HEK293 (cell line): ENCODE data around the gene MED25.
A peak's percentile ranks its signal among the peaks of the same experiment; 100 is the strongest.

ENCODE experiments used
- EGR2 ChIP-seq: fragments of 450-650 bp; formaldehyde crosslinking; IDR thresholded peaks from 2 replicates; pipeline ENCODE4 v1.5.1; 2016; ENCODE audit warnings: low read depth, missing biosample characterization, missing genetic modification characterization
- HOXA7 ChIP-seq: sonication (generic); formaldehyde crosslinking; IDR thresholded peaks from 2 replicates; pipeline ENCODE4 v1.8.1; 2022; ENCODE audit warnings: missing genetic modification reagents, borderline replicate concordance
- KLF10 ChIP-seq: fragments of 450-650 bp; IDR thresholded peaks from 2 replicates; pipeline ENCODE4 v1.5.1; 2018; ENCODE audit warnings: missing biosample characterization, mild to moderate bottlenecking, missing genetic modification characterization
- KLF8 ChIP-seq: fragments of 450-650 bp; formaldehyde crosslinking; IDR thresholded peaks from 2 replicates; pipeline ENCODE4 v1.5.1; 2016; ENCODE audit warnings: missing biosample characterization, missing genetic modification characterization
- REPIN1 ChIP-seq: fragments of 450-650 bp; formaldehyde crosslinking; IDR thresholded peaks from 2 replicates; pipeline ENCODE4 v1.5.1; 2017; ENCODE audit warnings: missing biosample characterization, missing genetic modification characterization, low read depth
- TRIM28 ChIP-seq: IDR thresholded peaks from 2 replicates; pipeline ENCODE4 v1.6.1; 2011; ENCODE audit warnings: low read length, control low read depth, borderline replicate concordance
- YY2 ChIP-seq: fragments of 450-650 bp; formaldehyde crosslinking; IDR thresholded peaks from 2 replicates; pipeline ENCODE4 v1.5.1; 2016; ENCODE audit warnings: missing biosample characterization, missing genetic modification characterization
- ZBTB10 ChIP-seq: fragments of 450-650 bp; formaldehyde crosslinking; IDR thresholded peaks from 2 replicates; pipeline ENCODE4 v1.5.1; 2016; ENCODE audit warnings: missing biosample characterization, missing genetic modification characterization
- ZBTB17 ChIP-seq: fragments of 450-650 bp; formaldehyde crosslinking; IDR thresholded peaks from 2 replicates; pipeline ENCODE4 v1.5.1; 2016; ENCODE audit warnings: missing biosample characterization, missing genetic modification characterization
- ZFP37 ChIP-seq: fragments of 450-650 bp; formaldehyde crosslinking; IDR thresholded peaks from 2 replicates; pipeline ENCODE4 v1.5.1; 2016; ENCODE audit warnings: missing biosample characterization, missing genetic modification characterization
- ZNF112 ChIP-seq: fragments of 450-650 bp; formaldehyde crosslinking; IDR thresholded peaks from 2 replicates; pipeline ENCODE4 v1.5.0; 2017; ENCODE audit warnings: missing biosample characterization, missing genetic modification characterization
- ZNF280D ChIP-seq: fragments of 450-650 bp; formaldehyde crosslinking; IDR thresholded peaks from 2 replicates; pipeline ENCODE4 v1.5.1; 2016; ENCODE audit warnings: missing biosample characterization, missing genetic modification characterization
- ZNF423 ChIP-seq: fragments of 450-650 bp; formaldehyde crosslinking; IDR thresholded peaks from 2 replicates; pipeline ENCODE4 v1.5.1; 2016; ENCODE audit warnings: missing biosample characterization, missing genetic modification characterization
- ZNF426 ChIP-seq: fragments of 450-650 bp; formaldehyde crosslinking; IDR thresholded peaks from 2 replicates; pipeline ENCODE4 v1.5.1; 2017; ENCODE audit warnings: missing biosample characterization, missing genetic modification characterization, mild to moderate bottlenecking, inconsistent platforms, moderate library complexity
- ZNF449 ChIP-seq: fragments of 450-650 bp; formaldehyde crosslinking; IDR thresholded peaks from 2 replicates; pipeline ENCODE4 v1.5.1; 2017; ENCODE audit warnings: missing biosample characterization, mild to moderate bottlenecking, missing genetic modification characterization, moderate library complexity
- ZNF473 ChIP-seq: fragments of 450-650 bp; formaldehyde crosslinking; IDR thresholded peaks from 2 replicates; pipeline ENCODE4 v1.5.1; 2017; ENCODE audit warnings: missing biosample characterization, missing genetic modification characterization
- ZNF48 ChIP-seq: fragments of 450-650 bp; formaldehyde crosslinking; IDR thresholded peaks from 2 replicates; pipeline ENCODE4 v1.5.1; 2016; ENCODE audit warnings: missing biosample characterization, missing genetic modification characterization
- ZNF549 ChIP-seq: fragments of 450-650 bp; IDR thresholded peaks from 2 replicates; pipeline ENCODE4 v1.5.1; 2018; ENCODE audit warnings: missing biosample characterization, missing genetic modification characterization, mild to moderate bottlenecking, inconsistent platforms, moderate library complexity
- ZNF623 ChIP-seq: fragments of 450-650 bp; formaldehyde crosslinking; IDR thresholded peaks from 2 replicates; pipeline ENCODE4 v1.5.1; 2016; ENCODE audit warnings: missing biosample characterization, missing genetic modification characterization
- ZNF837 ChIP-seq: fragments of 450-650 bp; formaldehyde crosslinking; IDR thresholded peaks from 2 replicates; pipeline ENCODE4 v1.5.1; 2016; ENCODE audit warnings: missing biosample characterization, missing genetic modification characterization
- ZSCAN30 ChIP-seq: fragments of 450-650 bp; IDR thresholded peaks from 2 replicates; pipeline ENCODE4 v1.5.1; 2018; ENCODE audit warnings: missing biosample characterization, mild to moderate bottlenecking, missing genetic modification characterization, moderate library complexity
- TF ChIP-seq, protein P1 (sequence below): fragments of 450-650 bp; formaldehyde crosslinking; IDR thresholded peaks from 2 replicates; pipeline ENCODE4 v1.5.1; 2016; ENCODE audit warnings: missing biosample characterization, missing genetic modification characterization
- TF ChIP-seq, protein P2 (sequence below): fragments of 450-650 bp; formaldehyde crosslinking; IDR thresholded peaks from 2 replicates; pipeline ENCODE4 v1.5.1; 2017; ENCODE audit warnings: missing biosample characterization, missing genetic modification characterization
- TF ChIP-seq, protein P3 (sequence below): fragments of 450-650 bp; formaldehyde crosslinking; IDR thresholded peaks from 2 replicates; pipeline ENCODE4 v1.5.1; 2016; ENCODE audit warnings: missing biosample characterization, missing genetic modification characterization
- TF ChIP-seq, protein P4 (sequence below): sonication (generic); formaldehyde crosslinking; IDR thresholded peaks from 2 replicates; pipeline ENCODE4 v1.8.1; 2022; ENCODE audit warnings: mild to moderate bottlenecking, moderate library complexity, missing genetic modification reagents

Gene MED25

GRCh38 chr19:49876422-49877019, 58.4 kb downstream of the MED25 start (continued):
- TF ChIP-seq, protein P1, sequence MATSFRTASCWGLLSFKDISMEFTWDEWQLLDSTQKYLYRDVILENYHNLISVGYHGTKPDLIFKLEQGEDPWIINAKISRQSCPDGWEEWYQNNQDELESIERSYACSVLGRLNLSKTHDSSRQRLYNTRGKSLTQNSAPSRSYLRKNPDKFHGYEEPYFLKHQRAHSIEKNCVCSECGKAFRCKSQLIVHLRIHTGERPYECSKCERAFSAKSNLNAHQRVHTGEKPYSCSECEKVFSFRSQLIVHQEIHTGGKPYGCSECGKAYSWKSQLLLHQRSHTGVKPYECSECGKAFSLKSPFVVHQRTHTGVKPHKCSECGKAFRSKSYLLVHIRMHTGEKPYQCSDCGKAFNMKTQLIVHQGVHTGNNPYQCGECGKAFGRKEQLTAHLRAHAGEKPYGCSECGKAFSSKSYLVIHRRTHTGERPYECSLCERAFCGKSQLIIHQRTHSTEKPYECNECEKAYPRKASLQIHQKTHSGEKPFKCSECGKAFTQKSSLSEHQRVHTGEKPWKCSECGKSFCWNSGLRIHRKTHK (tag by site-specific recombination) = no peak
- TF ChIP-seq ZNF280D (tag by site-specific recombination) = 0 out of 2 replicates have a peak, but pooled peaks have one; percentile 43
- TF ChIP-seq ZNF837 (tag by site-specific recombination) = no peak
- no peak for TF ChIP-seq ZNF623 (tag by site-specific recombination)
- no peak for TF ChIP-seq ZNF426
- peak; percentile 93; the same call in 1 of the 2 replicates for TF ChIP-seq ZBTB17 (tag by site-specific recombination)
- no peak for TF ChIP-seq ZNF423 (tag by site-specific recombination)
- TF ChIP-seq EGR2 (tag by site-specific recombination) = peak; percentile 22; the same call in 1 of the 2 replicates
- TF ChIP-seq REPIN1 = no peak
- TF ChIP-seq ZNF549 = no peak
- no peak for TF ChIP-seq HOXA7 (CRISPR knock-in tag)
- TF ChIP-seq, protein P2, sequence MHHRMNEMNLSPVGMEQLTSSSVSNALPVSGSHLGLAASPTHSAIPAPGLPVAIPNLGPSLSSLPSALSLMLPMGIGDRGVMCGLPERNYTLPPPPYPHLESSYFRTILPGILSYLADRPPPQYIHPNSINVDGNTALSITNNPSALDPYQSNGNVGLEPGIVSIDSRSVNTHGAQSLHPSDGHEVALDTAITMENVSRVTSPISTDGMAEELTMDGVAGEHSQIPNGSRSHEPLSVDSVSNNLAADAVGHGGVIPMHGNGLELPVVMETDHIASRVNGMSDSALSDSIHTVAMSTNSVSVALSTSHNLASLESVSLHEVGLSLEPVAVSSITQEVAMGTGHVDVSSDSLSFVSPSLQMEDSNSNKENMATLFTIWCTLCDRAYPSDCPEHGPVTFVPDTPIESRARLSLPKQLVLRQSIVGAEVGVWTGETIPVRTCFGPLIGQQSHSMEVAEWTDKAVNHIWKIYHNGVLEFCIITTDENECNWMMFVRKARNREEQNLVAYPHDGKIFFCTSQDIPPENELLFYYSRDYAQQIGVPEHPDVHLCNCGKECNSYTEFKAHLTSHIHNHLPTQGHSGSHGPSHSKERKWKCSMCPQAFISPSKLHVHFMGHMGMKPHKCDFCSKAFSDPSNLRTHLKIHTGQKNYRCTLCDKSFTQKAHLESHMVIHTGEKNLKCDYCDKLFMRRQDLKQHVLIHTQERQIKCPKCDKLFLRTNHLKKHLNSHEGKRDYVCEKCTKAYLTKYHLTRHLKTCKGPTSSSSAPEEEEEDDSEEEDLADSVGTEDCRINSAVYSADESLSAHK (tag by site-specific recombination) = no peak
- TF ChIP-seq TRIM28 = 0 out of 2 replicates have a peak, but pooled peaks have one; percentile 41
- TF ChIP-seq KLF8 (tag by site-specific recombination) = peak; percentile 27; the same call in 1 of the 2 replicates
- no peak for TF ChIP-seq ZNF473 (tag by site-specific recombination)
- no peak for TF ChIP-seq ZNF449 (tag by site-specific recombination)
- TF ChIP-seq, protein P3, sequence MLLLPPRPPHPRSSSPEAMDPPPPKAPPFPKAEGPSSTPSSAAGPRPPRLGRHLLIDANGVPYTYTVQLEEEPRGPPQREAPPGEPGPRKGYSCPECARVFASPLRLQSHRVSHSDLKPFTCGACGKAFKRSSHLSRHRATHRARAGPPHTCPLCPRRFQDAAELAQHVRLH = no peak
- TF ChIP-seq YY2 (tag by site-specific recombination) = peak; percentile 99
- TF ChIP-seq KLF10 (tag by site-specific recombination) = no peak
- TF ChIP-seq ZBTB10 (tag by site-specific recombination) = peak; percentile 80; the same call in 1 of the 2 replicates
- TF ChIP-seq ZFP37 (tag by site-specific recombination) = no peak
- TF ChIP-seq ZNF48 (tag by site-specific recombination) = no peak
- TF ChIP-seq ZNF112 (tag by site-specific recombination) = no peak
- TF ChIP-seq, protein P4, sequence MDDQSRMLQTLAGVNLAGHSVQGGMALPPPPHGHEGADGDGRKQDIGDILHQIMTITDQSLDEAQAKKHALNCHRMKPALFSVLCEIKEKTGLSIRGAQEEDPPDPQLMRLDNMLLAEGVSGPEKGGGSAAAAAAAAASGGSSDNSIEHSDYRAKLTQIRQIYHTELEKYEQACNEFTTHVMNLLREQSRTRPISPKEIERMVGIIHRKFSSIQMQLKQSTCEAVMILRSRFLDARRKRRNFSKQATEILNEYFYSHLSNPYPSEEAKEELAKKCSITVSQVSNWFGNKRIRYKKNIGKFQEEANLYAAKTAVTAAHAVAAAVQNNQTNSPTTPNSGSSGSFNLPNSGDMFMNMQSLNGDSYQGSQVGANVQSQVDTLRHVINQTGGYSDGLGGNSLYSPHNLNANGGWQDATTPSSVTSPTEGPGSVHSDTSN (CRISPR knock-in tag) = no peak
- no peak for TF ChIP-seq ZSCAN30
